Measurements from ENCODE around the gene TNF.

The TNF gene

DNA sequence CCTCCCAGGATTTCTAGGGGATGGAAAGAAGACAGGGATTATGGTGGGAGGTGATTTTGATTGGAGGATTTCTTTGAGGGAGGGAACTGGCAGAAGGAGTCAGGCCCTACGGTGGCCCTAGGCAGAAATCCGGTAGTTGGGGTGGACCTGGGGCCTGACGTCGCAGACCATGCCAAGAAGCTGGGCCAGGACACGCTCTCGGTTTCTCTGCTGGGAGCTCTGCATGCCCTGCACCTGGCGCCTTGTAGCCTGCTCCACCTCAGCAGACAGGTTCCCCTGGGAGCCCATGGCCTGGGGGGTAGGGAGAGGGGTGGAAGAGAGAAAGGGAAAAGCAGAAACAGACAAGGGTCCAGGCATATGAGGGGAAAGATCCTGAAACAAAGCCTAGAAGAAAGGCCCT, 30.1 kb upstream of the TNF start:
- no peak for DNase-seq

- DNase-seq = peak; percentile 88
Measured at GRCh38 chr6:31546339-31546957, 28.9 kb upstream of the TNF start, which contains the start of gene ATP6V1G2. Gene ATP6V1G2, minus strand, starts transcription at chr6:31546608. Its CDS starts 49 bp downstream, at chr6:31546559.

DNA sequence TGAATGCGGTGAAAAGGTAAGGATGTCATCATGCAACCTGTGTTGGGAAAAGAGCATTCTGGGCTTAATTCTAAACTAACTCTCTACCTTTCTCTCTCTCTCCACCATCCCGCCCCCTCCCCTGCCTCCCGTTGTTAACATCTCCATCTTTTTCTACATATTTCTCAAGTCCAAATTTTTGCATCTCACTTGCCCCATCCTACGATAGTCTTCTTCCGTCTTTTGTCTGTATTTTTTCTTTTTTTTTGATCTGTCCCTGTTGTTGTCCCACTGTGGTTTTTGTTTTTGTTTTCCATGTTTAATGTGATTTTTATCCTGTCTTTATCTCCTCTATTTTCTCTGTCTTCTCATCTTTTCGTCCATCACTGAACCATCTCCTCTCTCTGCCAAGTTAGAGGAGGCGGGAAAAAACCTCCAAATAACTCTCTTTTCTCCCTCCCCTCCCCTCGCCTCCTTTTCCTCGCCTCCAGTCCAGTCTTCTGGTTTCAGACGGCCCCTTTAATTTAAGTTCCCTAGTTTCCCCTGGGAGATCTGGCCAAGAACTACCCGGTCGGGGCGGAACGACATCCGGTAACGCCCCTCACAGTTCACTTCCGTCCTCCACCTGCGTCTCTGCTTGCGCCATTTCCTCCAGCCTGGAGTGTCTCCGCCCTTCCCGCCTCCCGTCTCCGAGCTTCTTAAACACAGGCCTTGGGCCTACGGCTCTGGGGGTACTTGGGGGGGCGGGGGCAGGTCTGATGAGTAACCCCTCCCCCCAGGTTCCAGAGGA, 28.2 kb upstream of the TNF start, which contains the start of gene NFKBIL1:
Gene NFKBIL1, plus strand, starts transcription at position 651 of the 769 bp plus-strand sequence. Its CDS starts 87 bp downstream, at position 738.
- peak; percentile 90 for DNase-seq

DNA sequence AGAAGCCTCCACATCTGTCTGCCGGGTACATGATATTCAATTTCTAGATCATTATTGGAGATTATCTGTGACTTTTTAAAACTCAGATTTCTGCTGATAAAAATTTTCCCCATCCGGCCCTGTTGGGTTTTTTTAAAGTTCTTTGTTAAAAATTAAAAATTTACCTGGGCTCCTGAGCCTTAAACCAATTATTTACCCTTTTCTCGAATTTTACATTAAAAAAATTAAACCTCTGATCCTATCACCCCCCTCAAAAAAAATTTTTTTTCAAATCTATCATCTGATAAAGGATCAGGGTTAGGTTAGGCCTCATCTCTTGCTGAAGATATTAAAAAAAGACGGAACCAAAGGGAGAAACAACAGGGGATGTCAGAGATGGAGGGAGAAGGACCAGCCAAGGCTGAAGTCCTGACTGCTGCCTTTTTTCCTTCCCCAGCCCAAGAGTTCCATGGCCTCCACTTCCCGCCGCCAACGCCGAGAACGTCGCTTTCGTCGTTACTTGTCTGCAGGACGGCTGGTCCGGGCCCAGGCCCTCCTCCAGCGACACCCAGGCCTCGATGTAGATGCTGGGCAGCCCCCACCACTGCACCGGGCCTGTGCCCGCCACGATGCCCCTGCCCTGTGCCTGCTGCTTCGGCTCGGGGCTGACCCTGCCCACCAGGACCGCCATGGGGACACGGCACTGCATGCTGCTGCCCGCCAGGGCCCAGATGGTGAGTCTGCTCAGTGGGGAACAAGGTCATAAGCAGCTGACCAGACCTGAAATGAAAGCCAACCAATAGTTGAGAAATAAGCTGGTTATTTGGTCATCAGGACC, 27.4 kb upstream of the TNF start:
- no peak for DNase-seq

GRCh38 chr6:31548544-31548873, 26.9 kb upstream of the TNF start:
- no peak for DNase-seq

GRCh38 chr6:31551371-31551770, 24.0 kb upstream of the TNF start:
- peak; percentile 61 for DNase-seq

DNA sequence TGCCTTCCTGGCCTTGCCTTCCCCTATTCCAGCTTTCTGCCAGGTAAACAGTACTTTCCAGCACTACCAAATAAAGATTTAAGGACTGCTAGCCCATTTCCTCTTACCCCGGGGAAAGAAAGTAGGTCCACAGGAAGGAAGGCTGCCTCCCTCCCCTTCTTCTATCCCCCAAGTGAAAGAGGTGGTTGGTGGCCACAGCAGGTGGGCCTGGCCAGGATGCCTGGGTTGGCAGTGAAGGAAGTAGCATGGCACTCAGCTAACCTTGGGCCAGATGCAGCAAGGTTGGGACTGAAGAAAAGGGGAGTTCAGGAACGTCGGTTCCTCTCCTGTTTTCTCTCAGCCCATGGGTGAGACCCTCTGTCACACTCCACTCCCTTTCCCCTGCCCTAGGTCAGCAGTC, 19.1 kb upstream of the TNF start:
- no peak for DNase-seq

GRCh38 chr6:31557443-31558317, 17.7 kb upstream of the TNF start:
- DNase-seq = no peak

DNA sequence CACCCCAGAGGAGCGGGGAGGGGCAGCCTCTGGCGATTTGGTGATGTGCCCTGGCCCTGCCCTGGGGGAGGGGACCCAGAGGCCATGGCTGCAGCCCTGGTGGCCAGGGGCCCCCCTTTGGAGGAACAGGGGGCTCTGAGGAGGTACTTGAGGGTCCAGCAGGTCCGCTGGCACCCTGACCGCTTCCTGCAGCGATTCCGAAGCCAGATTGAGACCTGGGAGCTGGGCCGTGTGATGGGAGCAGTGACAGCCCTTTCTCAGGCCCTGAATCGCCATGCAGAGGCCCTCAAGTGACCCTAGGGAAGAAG, 17.1 kb upstream of the TNF start:
- no peak for DNase-seq

GRCh38 chr6:31558631-31559500, 16.5 kb upstream of the TNF start:
- DNase-seq = peak; percentile 77

GRCh38 chr6:31559606-31559957, 15.8 kb upstream of the TNF start:
- DNase-seq = no peak

GRCh38 chr6:31559958-31560696, 15.2 kb upstream of the TNF start:
- DNase-seq = no peak

DNA sequence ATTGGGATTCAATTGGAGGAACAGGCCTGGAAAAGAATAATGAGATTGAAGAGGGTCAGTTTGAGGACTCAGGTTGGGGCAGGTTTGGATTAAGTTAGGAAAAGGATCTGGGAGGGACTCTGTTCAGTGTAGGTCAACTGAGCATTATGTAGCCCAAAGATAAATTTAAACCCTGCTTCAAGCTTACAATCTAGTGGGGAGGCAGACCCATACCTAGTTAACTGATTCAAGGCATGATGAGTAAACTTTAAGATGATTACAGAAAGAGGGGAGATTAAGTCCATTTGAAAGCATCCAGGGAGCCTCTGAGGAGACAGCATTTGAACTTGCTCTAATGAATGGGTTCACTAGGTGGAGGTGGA, 14.7 kb upstream of the TNF start:
- DNase-seq = no peak

GRCh38 chr6:31567531-31568370, 7.6 kb upstream of the TNF start:
- DNase-seq = no peak

DNA sequence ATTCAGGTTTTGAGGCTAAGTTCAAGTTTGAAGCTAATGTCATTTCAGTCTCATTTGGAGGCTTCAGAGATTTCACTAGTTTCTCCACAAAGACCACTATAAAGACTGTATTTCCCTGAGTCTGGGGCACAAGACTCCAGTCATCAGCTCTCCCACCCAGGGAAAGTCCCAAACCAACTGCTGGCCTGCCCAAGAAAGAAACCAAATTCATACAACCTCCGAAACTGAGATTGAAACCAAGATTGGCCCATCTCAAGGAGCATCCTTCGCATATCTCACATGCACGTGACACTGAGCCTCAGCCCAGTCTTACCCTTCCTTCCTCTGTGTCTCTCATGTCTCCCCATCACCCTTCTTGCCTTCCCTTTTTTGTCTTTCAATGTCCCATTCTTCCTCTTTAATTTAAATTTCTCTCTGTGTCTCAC, 6.8 kb upstream of the TNF start:
- peak; percentile 73 for DNase-seq

DNA sequence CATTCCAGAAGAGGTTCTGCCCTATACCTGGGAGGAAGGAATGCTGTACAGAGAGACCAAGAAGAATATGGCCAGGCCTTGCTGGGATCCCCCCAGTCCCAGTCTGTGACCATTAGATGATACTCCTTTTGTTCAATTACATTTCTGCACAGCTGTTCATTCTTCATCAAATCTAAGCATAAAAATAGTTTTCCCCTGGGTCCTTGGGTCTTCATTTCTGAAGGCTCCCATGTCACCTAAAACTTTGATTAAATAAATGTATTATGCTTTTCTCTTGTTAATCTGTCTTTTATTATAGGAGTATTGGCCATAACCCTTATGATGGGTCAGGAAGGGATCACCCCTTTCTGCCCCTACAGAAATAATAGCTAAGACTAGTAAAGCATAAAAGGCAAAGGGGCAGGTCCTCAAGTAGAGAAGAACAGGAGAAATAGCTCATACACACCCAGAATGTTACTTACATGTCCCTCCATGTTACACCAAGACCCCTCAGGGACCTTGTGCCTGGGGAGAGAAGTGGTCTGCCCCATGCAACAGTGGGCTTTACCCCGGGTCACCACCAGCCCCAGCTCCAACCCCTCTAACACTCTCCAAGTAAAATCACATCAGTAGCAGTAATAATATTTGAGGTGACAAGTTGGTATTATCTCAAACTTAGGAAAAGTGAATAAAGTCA, 5.4 kb upstream of the TNF start:
- no peak for DNase-seq

GRCh38 chr6:31572041-31572911, 3.1 kb upstream of the TNF start, which contains the start of gene LTA:
Gene LTA, plus strand, starts transcription at chr6:31572289. Its CDS starts 454 bp downstream, at chr6:31572743.
- DNase-seq = peak; percentile 79

All from activated naive CD4-positive, alpha-beta T cell treated with anti-CD3 and anti-CD28 coated beads, Interleukin-2, amount 50 U/mL, for 16 hours (primary cell).